HepG2 (cell line): ENCODE data around the gene DNAAF8. TPM values are rescaled to one million over a fixed set of nuclear protein-coding genes. Genes with fewer than 3 reads are reported as not detected.
A peak's percentile ranks its signal among the peaks of the same experiment; 100 is the strongest.

Experiments
- ARNT2 ChIP-seq: sonication (generic); formaldehyde crosslinking; IDR thresholded peaks from 2 replicates; pipeline ENCODE4 v1.8.0; 2022; ENCODE audit warnings: mild to moderate bottlenecking, low read depth, missing genetic modification reagents, moderate library complexity
- BORCS8-MEF2B ChIP-seq: sonication (generic); formaldehyde crosslinking; IDR thresholded peaks from 2 replicates; pipeline ENCODE4 v1.8.0; 2022; ENCODE audit warnings: mild to moderate bottlenecking, missing genetic modification reagents
- CREM ChIP-seq, 2 experiments: sonication (generic) in 1 of 2; formaldehyde crosslinking in 1 of 2; IDR thresholded peaks; 2 replicates each; pipeline versions ENCODE4 v1.4.0 to v1.6.1; 2016 to 2020; ENCODE audit warnings: antibody characterized with exemption in 1 of 2, mild to moderate bottlenecking in 1 of 2, missing genetic modification reagents in 1 of 2
- FOXP1 ChIP-seq, 2 experiments: fragments of 450-650 bp in 1 of 2; IDR thresholded peaks; 2 replicates each; pipeline ENCODE4 v1.6.1; 2017 to 2018; ENCODE audit warnings: antibody characterized with exemption in 1 of 2
- HDAC2 ChIP-seq: sonication (generic); formaldehyde crosslinking; IDR thresholded peaks from 2 replicates; pipeline ENCODE4 v1.4.0; 2020; ENCODE audit warnings: missing genetic modification reagents
- PITX1 ChIP-seq: sonication (generic); formaldehyde crosslinking; IDR thresholded peaks from 2 replicates; pipeline ENCODE4 v1.5.1; 2020; ENCODE audit warnings: mild to moderate bottlenecking, missing genetic modification reagents
- RCOR2 ChIP-seq: IDR thresholded peaks from 2 replicates; pipeline ENCODE4 v1.6.1; 2016; ENCODE audit warnings: missing biosample characterization, missing genetic modification reagents
- RELA ChIP-seq: sonication (generic); formaldehyde crosslinking; IDR thresholded peaks from 2 replicates; pipeline ENCODE4 v1.4.0; 2020; ENCODE audit warnings: missing genetic modification reagents
- TARDBP ChIP-seq: sonication (generic); formaldehyde crosslinking; IDR thresholded peaks from 2 replicates; pipeline ENCODE4 v1.8.0; 2022; ENCODE audit warnings: mild to moderate bottlenecking, missing genetic modification reagents
- TEAD3 ChIP-seq: optimal IDR thresholded peaks from 2 replicates; pipeline ENCODE3; 2016; ENCODE audit warnings: borderline replicate concordance
- ZKSCAN1 ChIP-seq: fragments of 150-350 bp; IDR thresholded peaks from 2 replicates; pipeline ENCODE4 v1.6.1; 2014; ENCODE audit warnings: low read length
- ZNF430 ChIP-seq: sonication (generic); formaldehyde crosslinking; IDR thresholded peaks from 2 replicates; pipeline ENCODE4 v1.9.0; 2021; ENCODE audit warnings: mild to moderate bottlenecking, missing genetic modification reagents
- ZNF652 ChIP-seq: IDR thresholded peaks from 2 replicates; pipeline ENCODE4 v1.6.1; 2016; ENCODE audit warnings: low read depth, borderline replicate concordance
- polyA plus RNA-seq, 8 experiments: library from polyadenylated mRNA; depleted of rRNA in 3 of 8; stranded (reverse) in 7 of 8; unstranded in 1 of 8; fragments of >200 nt; fragmentation: Illumina TruSeq in 4 of 8; extraction: Trizol in 4 of 8; gene quantifications; 2 replicates each; pipeline versions ENCODE4 v1.2.1 to v1.2.3, GENCODE V29; 2011 to 2016; ENCODE audit warnings: low read depth in 4 of 8, missing spikeins in 1 of 8, mixed read lengths in 1 of 8; ENCODE audit not compliant: insufficient read depth in 1 of 8
- total RNA-seq, 5 experiments: library from RNA; depleted of rRNA; stranded (reverse); fragments of >200 nt; fragmentation: Illumina TruSeq; extraction: Trizol; gene quantifications; 2 replicates each; pipeline ENCODE4 v1.2.3, GENCODE V29; 2016; ENCODE audit warnings: low read depth in 1 of 5
- TF ChIP-seq, protein P1 (sequence below): sonication (generic); formaldehyde crosslinking; IDR thresholded peaks from 2 replicates; pipeline ENCODE4 v1.9.0; 2021; ENCODE audit warnings: mild to moderate bottlenecking, missing genetic modification reagents
- TF ChIP-seq, protein P2 (sequence below): sonication (generic); formaldehyde crosslinking; IDR thresholded peaks from 2 replicates; pipeline ENCODE4 v1.9.0; 2021; ENCODE audit warnings: missing genetic modification reagents, mild to moderate bottlenecking, borderline replicate concordance
- TF ChIP-seq, protein P3 (sequence below): sonication (generic); formaldehyde crosslinking; IDR thresholded peaks from 2 replicates; pipeline ENCODE4 v1.8.0; 2022; ENCODE audit warnings: mild to moderate bottlenecking, missing genetic modification reagents, moderate library complexity
- TF ChIP-seq, protein P4 (sequence below): sonication (generic); formaldehyde crosslinking; IDR thresholded peaks from 2 replicates; pipeline ENCODE4 v1.9.0; 2022; ENCODE audit warnings: missing genetic modification reagents, mild to moderate bottlenecking, borderline replicate concordance
- TF ChIP-seq, protein P5 (sequence below): sonication (generic); formaldehyde crosslinking; IDR thresholded peaks from 2 replicates; pipeline ENCODE4 v1.4.0; 2020; ENCODE audit warnings: missing genetic modification reagents

The DNAAF8 gene
- total and polyA plus RNA-seq, 2 of the 13 experiments (the other 11 are each of a cell fraction or from before 2014, with no cell fraction given) = 0.44 TPM; not detected in 1

DNA sequence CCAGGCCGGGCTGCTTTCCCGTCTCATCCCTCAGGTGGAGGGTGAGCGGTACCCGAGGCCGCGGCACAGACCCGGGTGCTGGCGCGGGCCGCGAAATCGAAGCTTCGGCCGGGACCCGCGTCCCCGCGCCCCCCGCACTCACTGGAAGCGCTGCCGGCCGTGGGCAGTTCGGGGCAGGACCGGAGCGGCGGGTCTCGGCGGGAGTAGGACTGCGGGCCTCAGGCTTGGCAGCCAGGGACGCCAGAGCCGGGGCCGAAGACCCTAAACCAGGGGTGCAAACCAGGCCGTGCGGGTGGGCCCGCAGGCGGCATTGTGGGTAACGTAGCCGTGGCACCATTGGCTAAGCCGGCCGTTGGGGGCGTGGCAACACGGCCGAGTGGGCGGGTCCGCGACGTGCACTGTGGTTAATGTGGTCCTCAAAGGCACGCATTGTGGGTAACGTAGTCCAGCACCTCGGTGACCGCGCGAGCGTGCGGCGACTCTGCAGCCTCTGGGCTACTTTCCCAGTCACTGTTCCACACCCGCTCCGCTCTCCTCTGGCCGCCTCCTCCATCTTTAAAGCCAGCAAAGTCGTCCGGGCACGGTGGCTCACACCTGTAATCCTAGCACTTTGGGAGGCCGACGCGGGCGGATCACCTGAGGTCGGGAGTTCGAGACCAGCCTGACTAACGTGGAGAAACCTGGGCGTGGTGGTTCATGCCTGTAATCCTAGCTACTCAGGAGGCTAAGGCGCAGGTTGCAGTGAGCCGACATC, 32.7 kb downstream of the DNAAF8 start, which contains the start of gene ZNF500 (continued):
- TF ChIP-seq, protein P1, sequence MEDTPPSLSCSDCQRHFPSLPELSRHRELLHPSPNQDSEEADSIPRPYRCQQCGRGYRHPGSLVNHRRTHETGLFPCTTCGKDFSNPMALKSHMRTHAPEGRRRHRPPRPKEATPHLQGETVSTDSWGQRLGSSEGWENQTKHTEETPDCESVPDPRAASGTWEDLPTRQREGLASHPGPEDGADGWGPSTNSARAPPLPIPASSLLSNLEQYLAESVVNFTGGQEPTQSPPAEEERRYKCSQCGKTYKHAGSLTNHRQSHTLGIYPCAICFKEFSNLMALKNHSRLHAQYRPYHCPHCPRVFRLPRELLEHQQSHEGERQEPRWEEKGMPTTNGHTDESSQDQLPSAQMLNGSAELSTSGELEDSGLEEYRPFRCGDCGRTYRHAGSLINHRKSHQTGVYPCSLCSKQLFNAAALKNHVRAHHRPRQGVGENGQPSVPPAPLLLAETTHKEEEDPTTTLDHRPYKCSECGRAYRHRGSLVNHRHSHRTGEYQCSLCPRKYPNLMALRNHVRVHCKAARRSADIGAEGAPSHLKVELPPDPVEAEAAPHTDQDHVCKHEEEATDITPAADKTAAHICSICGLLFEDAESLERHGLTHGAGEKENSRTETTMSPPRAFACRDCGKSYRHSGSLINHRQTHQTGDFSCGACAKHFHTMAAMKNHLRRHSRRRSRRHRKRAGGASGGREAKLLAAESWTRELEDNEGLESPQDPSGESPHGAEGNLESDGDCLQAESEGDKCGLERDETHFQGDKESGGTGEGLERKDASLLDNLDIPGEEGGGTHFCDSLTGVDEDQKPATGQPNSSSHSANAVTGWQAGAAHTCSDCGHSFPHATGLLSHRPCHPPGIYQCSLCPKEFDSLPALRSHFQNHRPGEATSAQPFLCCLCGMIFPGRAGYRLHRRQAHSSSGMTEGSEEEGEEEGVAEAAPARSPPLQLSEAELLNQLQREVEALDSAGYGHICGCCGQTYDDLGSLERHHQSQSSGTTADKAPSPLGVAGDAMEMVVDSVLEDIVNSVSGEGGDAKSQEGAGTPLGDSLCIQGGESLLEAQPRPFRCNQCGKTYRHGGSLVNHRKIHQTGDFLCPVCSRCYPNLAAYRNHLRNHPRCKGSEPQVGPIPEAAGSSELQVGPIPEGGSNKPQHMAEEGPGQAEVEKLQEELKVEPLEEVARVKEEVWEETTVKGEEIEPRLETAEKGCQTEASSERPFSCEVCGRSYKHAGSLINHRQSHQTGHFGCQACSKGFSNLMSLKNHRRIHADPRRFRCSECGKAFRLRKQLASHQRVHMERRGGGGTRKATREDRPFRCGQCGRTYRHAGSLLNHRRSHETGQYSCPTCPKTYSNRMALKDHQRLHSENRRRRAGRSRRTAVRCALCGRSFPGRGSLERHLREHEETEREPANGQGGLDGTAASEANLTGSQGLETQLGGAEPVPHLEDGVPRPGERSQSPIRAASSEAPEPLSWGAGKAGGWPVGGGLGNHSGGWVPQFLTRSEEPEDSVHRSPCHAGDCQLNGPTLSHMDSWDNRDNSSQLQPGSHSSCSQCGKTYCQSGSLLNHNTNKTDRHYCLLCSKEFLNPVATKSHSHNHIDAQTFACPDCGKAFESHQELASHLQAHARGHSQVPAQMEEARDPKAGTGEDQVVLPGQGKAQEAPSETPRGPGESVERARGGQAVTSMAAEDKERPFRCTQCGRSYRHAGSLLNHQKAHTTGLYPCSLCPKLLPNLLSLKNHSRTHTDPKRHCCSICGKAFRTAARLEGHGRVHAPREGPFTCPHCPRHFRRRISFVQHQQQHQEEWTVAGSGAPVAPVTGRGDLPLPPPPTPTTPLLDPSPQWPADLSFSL = no peak
- peak; percentile 68 for TF ChIP-seq PITX1 (CRISPR knock-in tag)
- TF ChIP-seq, protein P2, sequence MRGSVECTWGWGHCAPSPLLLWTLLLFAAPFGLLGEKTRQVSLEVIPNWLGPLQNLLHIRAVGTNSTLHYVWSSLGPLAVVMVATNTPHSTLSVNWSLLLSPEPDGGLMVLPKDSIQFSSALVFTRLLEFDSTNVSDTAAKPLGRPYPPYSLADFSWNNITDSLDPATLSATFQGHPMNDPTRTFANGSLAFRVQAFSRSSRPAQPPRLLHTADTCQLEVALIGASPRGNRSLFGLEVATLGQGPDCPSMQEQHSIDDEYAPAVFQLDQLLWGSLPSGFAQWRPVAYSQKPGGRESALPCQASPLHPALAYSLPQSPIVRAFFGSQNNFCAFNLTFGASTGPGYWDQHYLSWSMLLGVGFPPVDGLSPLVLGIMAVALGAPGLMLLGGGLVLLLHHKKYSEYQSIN (CRISPR knock-in tag) = no peak
- peak; percentile 59 for TF ChIP-seq TARDBP (CRISPR knock-in tag)
- no peak for TF ChIP-seq ZKSCAN1
- no peak for TF ChIP-seq ZNF652 (CRISPR knock-in tag)
- TF ChIP-seq HDAC2 (CRISPR knock-in tag) = peak; percentile 65
- TF ChIP-seq BORCS8-MEF2B (CRISPR knock-in tag) = peak; percentile 46; the same call in 1 of the 2 replicates
- TF ChIP-seq RELA (CRISPR knock-in tag) = no peak
- TF ChIP-seq ARNT2 = no peak
- TF ChIP-seq TEAD3 (CRISPR knock-in tag) = peak; percentile 73
- TF ChIP-seq, protein P3, sequence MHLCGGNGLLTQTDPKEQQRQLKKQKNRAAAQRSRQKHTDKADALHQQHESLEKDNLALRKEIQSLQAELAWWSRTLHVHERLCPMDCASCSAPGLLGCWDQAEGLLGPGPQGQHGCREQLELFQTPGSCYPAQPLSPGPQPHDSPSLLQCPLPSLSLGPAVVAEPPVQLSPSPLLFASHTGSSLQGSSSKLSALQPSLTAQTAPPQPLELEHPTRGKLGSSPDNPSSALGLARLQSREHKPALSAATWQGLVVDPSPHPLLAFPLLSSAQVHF (CRISPR knock-in tag) = no peak
- TF ChIP-seq FOXP1 (IDR thresholded peaks at IDR 0.05) = no peak
- no peak for TF ChIP-seq FOXP1 (CRISPR knock-in tag; IDR thresholded peaks at IDR 0.05)
- peak; percentile 95 for TF ChIP-seq CREM (IDR thresholded peaks at IDR 0.05)
- TF ChIP-seq CREM (CRISPR knock-in tag; IDR thresholded peaks at IDR 0.05) = no peak
- TF ChIP-seq RCOR2 (CRISPR knock-in tag) = 0 out of 2 replicates have a peak, but pooled peaks have one; percentile 47
- TF ChIP-seq ZNF430 = no peak
- TF ChIP-seq, protein P4, sequence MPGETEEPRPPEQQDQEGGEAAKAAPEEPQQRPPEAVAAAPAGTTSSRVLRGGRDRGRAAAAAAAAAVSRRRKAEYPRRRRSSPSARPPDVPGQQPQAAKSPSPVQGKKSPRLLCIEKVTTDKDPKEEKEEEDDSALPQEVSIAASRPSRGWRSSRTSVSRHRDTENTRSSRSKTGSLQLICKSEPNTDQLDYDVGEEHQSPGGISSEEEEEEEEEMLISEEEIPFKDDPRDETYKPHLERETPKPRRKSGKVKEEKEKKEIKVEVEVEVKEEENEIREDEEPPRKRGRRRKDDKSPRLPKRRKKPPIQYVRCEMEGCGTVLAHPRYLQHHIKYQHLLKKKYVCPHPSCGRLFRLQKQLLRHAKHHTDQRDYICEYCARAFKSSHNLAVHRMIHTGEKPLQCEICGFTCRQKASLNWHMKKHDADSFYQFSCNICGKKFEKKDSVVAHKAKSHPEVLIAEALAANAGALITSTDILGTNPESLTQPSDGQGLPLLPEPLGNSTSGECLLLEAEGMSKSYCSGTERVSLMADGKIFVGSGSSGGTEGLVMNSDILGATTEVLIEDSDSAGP (CRISPR knock-in tag) = peak; percentile 86
- TF ChIP-seq, protein P5, sequence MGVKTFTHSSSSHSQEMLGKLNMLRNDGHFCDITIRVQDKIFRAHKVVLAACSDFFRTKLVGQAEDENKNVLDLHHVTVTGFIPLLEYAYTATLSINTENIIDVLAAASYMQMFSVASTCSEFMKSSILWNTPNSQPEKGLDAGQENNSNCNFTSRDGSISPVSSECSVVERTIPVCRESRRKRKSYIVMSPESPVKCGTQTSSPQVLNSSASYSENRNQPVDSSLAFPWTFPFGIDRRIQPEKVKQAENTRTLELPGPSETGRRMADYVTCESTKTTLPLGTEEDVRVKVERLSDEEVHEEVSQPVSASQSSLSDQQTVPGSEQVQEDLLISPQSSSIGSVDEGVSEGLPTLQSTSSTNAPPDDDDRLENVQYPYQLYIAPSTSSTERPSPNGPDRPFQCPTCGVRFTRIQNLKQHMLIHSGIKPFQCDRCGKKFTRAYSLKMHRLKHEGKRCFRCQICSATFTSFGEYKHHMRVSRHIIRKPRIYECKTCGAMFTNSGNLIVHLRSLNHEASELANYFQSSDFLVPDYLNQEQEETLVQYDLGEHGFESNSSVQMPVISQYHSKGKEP = no peak
